ENCODE measurements around the gene CMTM8.

Gene CMTM8

DNA sequence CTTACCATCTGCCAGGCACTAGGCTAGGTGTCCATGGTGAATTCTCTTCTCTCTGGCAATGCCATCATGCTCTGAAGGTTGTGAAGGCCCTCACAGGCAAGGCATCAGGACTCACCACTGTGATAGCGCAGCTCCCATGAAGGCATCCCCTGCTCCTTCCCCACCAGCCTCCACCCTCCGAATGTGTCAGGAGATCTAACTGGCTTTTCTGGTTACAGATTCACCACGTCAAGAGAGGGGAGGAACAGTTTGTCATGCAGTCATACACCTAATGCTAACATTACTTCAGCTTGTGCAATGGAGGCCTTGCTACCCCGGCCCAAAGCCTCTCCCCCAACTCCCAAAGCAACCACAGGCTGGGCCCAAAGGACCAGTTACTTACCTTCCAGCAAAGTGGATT is 8.9 kb upstream of the CMTM8 start:
- no peak for DNase-seq (ENCODE audit: low read depth)

DNA sequence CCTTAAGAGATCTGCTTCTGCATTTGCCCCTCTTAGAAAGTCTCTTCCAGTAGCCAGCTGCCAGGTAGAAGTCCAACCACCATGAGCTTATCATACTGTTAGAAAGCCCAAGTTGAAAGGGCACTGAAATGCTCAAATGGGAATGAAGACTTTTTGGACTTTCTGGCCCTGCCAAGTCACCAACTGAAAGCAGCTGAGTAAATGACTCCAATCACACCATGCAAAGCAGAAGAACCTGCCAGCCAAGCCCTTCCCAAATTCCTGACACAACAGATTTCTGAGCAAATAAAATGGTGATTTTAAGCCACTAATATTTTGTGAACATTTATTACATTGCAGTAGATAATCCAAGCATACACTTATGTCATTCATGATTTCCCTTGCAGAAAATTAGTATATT is 2.1 kb upstream of the CMTM8 start:
- no peak for DNase-seq (ENCODE audit: low read depth)

DNA sequence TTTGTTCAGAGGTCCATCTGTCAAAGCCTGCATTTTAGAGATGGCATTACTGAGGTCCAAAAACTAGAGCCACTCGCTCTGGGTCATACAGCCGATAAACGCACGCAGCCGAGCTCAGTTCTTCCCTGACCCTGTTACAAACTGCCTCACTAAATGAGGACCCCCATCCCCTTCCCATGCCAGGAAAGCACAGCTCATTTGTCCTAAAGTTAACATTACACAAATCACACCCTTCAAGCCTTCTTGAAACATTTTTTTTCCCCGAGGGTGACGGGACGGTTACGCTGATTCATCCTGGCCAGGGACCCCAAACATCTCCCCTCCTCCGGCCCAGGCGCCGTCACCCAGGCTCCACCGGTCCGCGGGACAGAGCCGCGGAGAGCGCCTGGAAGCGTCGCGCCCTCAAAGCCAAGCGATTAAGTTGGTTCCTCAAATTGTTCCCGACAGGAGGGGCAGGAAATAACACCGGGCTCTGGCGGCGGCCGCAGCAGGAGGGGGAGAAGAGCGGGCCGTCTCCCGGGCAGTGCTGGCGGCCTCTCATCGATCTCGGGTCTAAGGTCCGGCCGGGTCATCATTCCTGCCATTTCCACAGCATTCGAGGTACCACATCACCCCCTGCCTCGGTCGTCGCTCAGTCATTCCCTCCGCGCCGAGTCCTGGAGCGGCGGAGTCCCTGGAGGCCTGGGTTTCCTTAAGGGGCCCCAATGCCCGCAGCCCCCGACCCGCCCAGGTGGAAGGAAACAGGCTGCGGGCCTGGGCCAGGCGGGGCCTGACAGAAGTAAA is 619 bp upstream of the CMTM8 start:
- DNase-seq (ENCODE audit: low read depth): no peak

DNA sequence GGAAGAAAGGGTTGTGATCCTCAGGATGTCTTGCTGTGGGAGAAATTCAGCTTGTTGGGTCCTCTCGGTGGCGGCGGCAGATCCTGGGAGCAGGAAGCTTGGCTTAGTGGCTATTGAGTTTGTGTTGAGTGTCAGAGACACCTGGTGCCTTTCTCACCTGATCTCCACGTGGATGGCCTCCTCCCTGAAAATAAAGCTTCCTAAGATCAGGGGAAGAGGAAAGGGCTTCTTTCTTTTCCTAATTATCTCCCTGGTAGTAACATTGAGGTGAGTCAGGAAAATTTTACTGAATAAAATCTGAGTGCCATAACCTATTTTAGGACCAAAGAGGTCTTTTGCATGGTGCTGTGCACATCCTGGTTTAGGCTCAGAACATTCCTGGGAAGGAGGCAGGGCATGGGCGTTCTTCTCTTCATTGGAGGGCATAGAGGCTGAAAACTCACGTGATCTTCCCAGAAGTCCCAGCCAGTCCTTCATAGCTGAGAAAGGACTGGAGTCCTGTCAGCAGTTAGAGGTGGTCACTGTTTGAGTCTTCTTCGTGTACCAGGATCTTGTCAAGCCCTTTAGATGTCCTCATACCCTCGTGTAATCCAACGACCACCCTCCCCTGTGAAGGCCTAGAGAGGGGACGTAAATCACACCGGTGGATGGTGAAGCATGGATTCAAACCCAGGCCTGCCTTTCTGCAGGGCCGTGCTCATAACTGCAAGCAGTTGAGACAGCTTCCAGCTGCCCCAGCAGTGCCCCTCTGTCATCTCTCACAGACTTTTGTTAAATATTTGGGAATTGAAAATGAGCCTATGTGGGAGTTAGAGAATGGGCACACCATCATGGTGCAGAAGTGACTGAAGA is 1.1 kb downstream of the CMTM8 start:
- DNase-seq (ENCODE audit: low read depth): no peak

DNA sequence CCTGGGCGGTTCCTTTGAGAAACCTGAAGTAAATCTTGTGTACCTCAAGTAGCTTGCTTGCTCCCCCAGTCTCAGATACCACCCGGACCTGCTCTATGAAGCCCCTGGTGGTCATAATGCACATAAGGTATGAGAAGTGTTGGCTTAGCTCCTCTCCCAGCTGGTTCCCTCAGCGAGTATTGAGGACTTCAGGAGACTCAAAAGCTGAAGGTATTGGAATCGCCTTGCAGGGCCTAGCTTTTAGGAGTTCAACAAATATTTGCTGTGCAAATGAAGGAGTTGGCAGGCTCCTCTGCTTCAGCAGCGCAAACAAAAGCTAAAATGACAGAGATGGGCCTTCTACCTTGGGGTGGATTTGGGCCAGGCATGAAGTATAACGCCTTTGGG is 1.7 kb downstream of the CMTM8 start:
- DNase-seq (ENCODE audit: low read depth): peak; percentile 30

DNA sequence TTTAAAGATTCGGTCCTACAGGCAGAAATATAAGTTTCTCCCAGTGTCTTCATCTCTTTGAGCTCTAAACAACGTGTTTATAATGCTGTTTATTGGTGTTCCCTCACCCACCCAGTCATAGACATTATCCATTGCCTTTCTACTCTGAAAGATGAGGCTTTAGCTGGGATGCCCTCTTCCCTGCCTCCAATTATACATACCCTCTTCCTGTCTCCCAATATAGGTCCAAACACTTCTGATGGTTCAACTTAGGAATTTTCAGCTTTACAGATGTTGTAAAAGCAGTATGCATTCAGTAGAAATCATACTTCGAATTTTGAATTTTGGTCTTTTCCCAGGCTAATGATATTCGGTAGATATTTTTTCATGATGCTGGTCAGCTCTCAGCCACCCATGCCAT is 2.6 kb downstream of the CMTM8 start:
- no peak for DNase-seq (ENCODE audit: low read depth)

DNA sequence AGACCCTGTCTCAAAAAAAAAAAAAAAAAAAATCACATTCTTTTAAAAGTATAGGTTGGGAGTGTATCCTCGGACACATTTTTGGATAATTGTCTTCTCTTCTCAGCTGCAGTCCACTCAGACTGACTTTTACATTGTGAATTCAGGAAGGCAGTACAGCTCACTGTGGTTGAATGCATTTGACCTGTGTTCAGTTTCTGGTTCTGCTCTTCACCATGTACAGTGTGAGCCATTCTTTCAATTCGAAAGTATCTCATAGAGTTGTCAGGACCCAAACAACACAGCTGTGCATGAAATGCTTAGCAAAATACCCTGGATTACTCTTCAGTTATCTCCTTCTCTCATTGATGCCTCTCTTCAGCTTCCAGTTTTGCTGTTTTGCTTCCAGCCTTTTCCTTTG is 5.0 kb downstream of the CMTM8 start:
- DNase-seq (ENCODE audit: low read depth): no peak

DNA sequence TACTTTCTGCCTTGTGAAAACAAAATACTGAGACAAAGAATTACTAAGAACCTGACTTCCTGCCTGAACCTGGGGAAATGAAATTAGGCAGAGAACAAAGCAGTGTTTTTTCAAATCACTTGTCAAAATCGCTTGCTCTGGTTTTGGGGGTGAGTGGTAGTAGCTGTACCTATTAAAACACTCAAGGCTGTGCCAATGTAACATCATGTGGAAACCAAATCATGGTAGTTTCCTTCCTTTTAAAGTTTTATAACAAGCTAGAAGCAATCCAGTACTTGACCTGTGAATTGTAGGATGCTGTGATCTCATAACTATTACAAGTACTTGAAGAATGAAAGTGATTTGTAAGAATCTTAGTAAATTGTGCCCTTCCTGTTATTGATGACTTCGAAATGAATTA is 6.7 kb downstream of the CMTM8 start:
- no peak for DNase-seq (ENCODE audit: low read depth)

DNA sequence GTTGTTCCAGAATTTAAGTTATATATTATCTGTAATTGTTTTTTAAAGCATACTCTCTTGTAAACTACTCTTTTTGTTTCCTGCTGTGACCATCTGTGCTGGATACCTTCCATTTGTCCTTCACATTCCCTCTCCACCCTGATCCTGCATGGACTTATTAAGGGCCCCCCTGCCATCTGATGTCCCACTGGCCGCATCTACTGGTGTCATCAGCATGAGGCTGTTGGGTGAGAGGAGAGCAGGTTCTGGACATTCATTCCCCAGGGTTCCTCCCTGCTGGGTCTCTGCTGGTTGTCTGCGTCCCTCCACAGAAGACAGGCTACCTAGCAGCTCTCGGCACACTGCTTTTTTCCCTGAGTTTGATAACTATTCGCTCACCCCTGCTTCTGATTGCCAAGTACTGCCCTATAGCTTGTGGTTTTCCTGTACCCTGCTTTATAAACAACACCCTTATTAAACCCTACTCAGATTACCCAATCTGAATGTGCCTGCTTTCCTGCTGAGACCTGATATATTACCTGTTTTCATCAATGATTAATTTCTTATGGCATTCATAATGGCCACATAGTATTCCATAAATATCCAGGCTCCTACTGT is 7.7 kb downstream of the CMTM8 start:
- DNase-seq (ENCODE audit: low read depth): no peak

DNA sequence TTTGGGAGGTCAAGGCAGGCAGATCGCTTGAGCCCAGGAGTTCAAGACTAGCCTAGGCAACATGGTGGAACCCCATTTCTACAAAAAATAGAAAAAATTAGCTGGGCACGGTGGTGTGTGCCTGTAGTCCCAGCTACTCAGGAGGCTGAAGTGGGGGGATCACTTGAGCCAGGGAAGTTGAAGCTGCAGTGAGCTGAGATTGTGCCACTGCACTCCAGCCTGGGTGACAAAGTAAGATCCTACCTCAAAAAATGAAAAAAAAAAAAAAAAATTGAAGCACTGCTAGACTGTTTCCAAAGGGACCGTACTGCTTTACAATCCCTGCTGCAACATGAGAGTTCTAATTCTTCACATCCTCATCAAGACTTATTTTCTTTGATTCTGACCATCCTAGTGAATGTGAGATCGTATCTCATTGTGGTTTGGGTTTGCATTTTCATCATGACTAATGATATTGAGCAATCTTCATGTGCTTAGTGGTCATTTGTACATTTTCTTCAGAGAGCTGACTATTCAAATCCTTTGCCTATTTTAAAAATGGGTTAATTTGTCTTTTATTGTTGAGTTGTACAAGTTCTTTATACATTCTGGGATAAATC is 10.8 kb downstream of the CMTM8 start:
- DNase-seq (ENCODE audit: low read depth): no peak

DNA sequence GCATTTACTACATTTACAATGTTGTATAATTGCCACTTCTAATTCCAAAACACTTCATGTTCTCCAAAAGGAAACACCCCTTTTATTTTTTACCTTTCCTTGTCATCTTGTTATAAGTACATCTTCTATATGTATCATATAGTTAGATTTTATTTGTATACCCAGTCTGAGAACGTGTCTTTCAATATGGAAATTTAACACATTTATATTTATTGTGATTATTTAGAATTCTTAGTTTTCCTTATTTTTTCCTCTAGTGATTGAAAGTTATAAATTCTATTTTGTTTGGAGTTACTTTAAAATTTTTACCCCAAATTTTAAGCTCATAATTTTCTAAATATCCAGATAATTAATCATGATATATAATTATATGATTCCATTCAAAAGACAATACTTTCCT is 15.8 kb downstream of the CMTM8 start:
- DNase-seq (ENCODE audit: low read depth): no peak

DNA sequence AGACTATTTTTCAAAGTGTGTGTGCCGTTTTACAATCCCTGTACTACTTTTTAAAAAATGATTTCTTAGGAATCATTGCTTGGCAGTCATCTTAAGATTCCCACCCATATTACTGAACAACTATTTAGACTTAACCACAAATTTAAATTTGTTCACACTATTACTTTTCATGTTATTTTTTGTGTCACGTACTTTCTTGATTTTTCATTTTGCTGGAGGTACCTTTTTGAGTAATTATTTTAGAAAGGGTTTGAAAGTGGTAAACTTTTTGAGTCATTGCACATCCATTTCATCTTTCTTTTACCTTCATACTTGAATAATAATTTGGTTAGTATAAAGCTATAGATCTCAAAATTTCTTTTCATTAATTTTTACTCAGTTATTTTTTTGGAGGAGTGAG is 16.9 kb downstream of the CMTM8 start:
- DNase-seq (ENCODE audit: low read depth): no peak

DNA sequence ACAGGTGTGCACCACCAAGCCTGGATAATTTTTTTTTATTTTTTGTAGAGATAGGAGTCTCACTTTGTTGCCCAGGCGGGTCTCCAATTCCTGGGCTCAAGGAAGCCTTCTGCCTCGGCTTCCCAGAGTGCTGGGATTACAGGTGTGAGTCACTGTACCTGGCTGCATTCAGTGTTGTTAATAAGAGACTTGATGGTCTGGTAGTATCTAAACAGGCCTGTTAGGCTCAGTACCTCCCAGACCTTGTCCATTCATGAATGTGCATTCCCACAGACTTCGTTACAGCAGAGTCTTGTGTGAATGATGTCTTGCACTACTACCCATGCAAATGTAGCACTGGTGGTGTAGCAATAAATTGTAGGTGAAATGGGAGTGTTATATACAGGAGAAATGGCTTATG is 17.7 kb downstream of the CMTM8 start:
- no peak for DNase-seq (ENCODE audit: low read depth)

DNA sequence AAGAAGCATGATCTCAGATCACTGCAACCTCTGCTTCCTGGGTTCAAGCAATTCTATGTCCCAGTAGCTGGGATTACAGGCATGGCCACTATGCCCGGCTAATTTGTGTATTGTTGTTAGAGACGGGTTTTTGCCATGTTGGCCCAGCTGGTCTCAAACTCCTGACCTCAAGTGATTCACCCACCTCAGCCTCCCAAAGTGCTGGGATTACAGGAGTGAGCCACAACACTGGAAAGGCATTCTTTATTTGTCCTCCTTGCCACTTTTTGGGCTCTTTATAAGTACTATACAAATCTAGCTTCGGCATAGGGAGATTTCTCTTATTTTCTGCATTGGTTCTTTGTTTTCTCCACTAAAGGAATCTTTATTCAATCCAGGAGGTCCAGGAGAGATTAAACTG is 18.6 kb downstream of the CMTM8 start:
- DNase-seq (ENCODE audit: low read depth): no peak

DNA sequence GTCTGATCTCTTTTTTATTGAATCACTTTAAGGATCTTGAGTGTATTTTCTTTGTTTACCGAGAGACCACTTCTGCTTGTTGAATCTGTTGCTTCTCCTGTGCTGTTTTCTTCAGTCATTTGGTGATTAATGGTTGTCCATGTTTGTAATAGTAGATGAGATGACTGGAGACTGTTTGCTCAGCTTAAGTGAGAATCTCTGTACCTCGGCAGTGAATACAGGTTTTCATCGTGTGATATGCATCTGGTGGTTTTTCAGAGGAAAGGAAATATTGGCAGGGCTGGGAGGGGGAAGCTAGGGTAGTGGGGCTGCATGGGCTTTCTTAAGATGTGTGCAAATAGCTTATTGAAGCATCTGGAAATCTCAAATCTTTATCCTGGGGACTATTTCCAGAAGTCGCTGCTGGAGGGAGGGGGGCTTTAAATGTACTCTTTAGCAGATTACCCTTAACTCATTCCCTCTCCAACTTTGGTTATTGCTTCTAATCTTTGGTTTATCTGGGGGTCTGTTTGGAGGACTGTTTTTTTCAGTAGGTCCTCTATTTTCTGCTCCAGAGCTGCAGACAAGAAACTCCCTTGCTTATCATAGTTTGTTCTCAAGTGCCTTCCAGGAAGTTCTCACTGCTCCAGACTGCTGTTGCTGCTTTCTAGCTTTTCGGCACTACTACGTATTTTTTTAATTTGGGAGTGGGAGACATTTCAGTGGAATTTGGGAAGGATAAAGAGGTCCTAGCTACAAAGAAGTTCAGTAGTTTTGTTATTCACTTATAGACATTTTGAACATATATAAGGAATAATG is 19.4 kb downstream of the CMTM8 start:
- no peak for DNase-seq (ENCODE audit: low read depth)

DNA sequence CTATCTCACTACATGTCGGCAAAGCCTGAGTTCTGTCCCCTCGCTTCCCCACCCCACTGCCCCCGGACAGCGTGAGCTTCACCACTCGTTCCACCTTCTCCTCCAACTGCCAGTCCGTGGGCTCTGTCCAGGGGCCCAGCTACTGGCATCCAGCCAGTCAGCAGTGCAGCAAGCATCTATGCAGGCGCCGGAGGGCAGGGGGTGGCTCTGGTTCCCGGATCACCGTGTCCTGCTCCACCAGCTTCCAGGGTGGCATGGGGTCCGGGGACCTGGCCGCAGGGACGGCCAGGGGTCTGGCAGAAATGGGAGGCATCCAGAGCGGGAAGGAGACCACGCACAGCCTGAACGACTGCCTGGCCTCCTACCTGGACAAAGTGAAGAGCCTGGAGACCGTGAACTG is 20.4 kb downstream of the CMTM8 start:
- DNase-seq (ENCODE audit: low read depth): no peak

DNA sequence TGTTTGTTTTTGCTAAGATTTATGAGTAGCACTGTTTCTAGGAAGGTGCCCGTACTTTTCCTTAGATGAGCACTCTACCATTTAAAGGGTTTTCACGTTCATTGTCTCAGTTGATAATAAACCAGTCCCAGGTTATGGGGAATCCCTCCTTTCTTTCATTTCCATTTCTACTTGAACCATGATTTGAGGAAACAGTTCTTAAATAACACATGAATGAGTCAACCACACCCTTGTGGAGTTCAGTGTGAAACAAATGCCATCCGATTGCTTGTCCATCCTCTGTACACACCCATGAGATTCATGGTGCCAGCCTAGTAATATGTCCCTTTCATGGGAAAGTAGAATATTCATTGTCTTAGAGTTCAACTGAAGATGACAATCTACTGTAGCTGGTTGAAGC is 23.1 kb downstream of the CMTM8 start:
- no peak for DNase-seq (ENCODE audit: low read depth)

DNA sequence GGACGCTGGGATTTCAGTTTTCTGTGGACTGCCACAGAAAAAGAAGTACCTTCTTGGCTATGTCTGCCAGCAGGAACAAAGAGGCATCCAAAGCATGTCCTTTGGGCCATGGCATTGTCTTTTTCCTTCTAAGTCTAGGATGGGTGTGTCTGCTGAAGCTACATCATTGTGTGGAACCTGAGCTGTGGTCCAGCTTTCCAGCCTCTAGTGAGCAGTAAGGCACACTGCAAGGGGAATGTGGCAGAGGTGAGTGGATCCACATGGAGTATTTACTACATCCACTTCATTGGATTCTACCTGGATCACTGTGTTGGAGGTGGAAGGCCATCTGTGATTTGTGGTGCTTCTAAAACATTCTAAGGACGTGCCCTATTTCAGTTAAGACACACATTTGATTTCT is 23.7 kb downstream of the CMTM8 start:
- DNase-seq (ENCODE audit: low read depth): no peak

DNA sequence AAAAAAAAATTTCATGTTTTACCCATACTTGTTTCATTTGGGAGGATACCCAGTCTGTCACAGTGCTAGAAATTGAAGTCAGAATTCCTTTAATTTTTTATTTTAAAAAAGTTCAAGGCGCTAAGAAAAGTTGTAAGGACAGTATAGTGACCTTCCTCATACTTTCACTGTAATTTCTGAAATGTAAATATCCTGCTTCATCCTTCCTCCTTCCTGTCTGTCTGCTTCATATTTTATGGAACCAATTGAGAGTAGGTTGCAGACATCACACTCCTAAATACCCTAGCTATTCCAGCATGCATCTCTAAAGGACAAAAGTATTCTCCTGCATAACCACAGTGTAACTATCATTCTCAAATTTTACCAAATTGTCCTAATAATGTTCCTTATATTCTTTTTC is 35.8 kb downstream of the CMTM8 start:
- no peak for DNase-seq (ENCODE audit: low read depth)

DNA sequence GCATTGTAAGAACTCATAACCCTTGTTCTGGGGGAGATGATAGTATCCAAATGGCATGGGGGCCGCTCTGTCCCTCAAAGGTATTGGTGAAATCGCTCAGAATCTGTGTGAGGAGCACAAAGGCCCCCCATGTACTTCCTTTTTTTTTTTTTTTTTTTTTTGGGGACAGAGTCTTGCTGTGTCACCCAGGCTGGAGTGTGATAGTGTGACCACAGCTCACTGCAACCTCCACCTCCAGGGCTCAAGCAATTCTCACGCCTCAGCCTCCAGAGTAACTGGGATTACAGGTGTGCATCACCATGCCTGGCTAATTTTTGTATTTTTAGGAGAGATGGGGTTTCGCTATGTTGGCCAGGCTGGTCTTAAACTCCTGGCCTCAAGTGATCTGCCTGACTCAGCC is 37.0 kb downstream of the CMTM8 start:
- DNase-seq (ENCODE audit: low read depth): no peak

DNA sequence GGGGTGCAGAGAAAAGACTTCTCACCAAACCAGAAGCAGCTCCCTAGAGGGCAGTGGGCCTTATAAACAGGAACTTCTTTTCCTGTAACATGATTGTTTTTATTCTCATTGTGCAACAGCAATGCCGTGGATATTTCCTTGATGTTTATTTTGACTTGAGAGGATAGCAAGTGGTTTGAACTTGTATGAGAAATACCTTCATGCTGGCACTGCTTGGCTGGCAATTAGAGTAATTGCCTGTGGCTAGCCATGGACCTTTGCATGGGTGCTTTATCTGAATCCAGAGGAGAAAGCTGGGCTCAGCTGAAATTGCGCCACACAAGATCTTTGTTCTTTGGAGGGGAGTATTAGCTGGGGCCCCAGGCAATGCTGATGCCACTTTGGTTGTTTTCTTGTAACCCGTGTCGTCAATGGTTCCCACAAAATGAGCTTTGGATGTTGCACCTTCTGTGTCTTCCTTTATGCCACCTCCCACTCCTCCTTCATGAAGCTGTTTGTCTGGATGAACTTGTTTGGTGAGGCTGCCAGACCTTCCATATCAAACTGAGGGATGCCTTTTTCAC is 37.9 kb downstream of the CMTM8 start:
- no peak for DNase-seq (ENCODE audit: low read depth)

DNA sequence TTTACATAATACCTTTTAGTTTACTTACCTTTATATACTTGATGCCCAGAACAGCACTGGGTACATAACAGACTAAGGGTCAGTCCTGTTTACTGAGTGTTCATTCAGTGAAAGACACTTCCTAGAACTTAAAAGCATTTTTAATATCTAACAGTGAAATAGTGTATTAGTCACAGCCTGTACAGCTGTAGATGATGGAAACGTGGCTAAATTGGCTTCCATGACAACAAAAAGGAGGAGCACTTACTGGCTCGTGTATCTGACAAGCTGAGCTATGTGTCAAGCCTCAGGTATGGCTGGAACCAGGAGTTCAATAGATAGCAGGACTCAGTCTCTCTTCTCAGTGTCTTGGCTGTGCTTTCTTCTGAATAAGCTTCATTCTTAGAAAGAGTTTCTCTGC is 40.2 kb downstream of the CMTM8 start:
- DNase-seq (ENCODE audit: low read depth): no peak
